H1 (cell line): ENCODE measurements around the gene PYCARD. TPM values are rescaled to one million over a fixed set of nuclear protein-coding genes. Genes with fewer than 3 reads are reported as not detected.

ENCODE experiments used
- CTCF ChIA-PET: fragments of 300-600 bp; sonication (Branson Sonifier 250); formaldehyde crosslinking; loops from one replicate; lab custom pipeline; 2021; ENCODE audit not compliant: partially characterized antibody; lab: Charles Lee
- POLR2A ChIA-PET: fragments of 300-600 bp; sonication (Branson Sonifier 250); formaldehyde crosslinking; loops from one replicate; lab custom pipeline; 2021; ENCODE audit warnings: inconsistent platforms; ENCODE audit not compliant: partially characterized antibody; lab: Charles Lee
- DNase-seq, 2 experiments: peaks; one replicate each; pipeline versions ENCODE4 v3.0.0 to v3.0.0-alpha.2; 2010 to 2022; ENCODE audit warnings: low spot score in 2 of 2, low read depth in 1 of 2, mixed read lengths in 1 of 2
- FAIRE-seq: peaks from 2 replicates; lab custom pipeline; 2011; peaks lifted over from hg19 to GRCh38; lab: Jason Lieb, UNC
- H2AFZ ChIP-seq: 2 replicates; pipeline ENCODE4 v1.8.1; 2012; ENCODE audit warnings: low read length, inconsistent platforms
- H2AK5ac ChIP-seq: 2 replicates; pipeline ENCODE4 v1.6.1; 2013; ENCODE audit warnings: low read depth, low read length
- H2BK120ac ChIP-seq: replicated peaks from 2 replicates; pipeline ENCODE3; 2013; ENCODE audit warnings: low read depth, low read length, inconsistent platforms
- H2BK12ac ChIP-seq: 2 replicates; pipeline ENCODE4 v1.6.1; 2013; ENCODE audit warnings: low read depth, low read length
- H2BK15ac ChIP-seq: 2 replicates; pipeline ENCODE4 v1.6.1; 2013; ENCODE audit warnings: low read length
- H2BK20ac ChIP-seq: 2 replicates; pipeline ENCODE4 v1.6.1; 2013; ENCODE audit warnings: low read length
- H2BK5ac ChIP-seq: 2 replicates; pipeline ENCODE4 v1.6.1; 2013; ENCODE audit warnings: low read depth, low read length
- H3K14ac ChIP-seq: 2 replicates; pipeline ENCODE4 v1.6.1; 2013; ENCODE audit warnings: inconsistent platforms; ENCODE audit not compliant: insufficient read length
- H3K18ac ChIP-seq: 2 replicates; pipeline ENCODE4 v1.6.1; 2013; ENCODE audit warnings: low read length; ENCODE audit errors: extremely low read depth
- H3K23ac ChIP-seq: 2 replicates; pipeline ENCODE4 v1.6.1; 2013; ENCODE audit warnings: inconsistent platforms; ENCODE audit not compliant: insufficient read length
- H3K23me2 ChIP-seq: 2 replicates; pipeline ENCODE4 v1.6.1; 2013; ENCODE audit warnings: low read depth, low read length
- H3K27ac ChIP-seq: 2 replicates; pipeline ENCODE4 v1.6.1; 2011; ENCODE audit warnings: low read depth, low read length, inconsistent platforms
- H3K27me3 ChIP-seq, 4 experiments: replicated peaks in 1 of 4; 1 replicate in 1 of 4; 2 replicates in 3 of 4; pipeline versions ENCODE4 v1.6.1 to v1.8.1; 2011 to 2013; ENCODE audit warnings: low read length in 3 of 4, mild to moderate bottlenecking in 3 of 4, inconsistent platforms in 2 of 4, mixed read lengths in 2 of 4, moderate library complexity in 1 of 4; ENCODE audit not compliant: control insufficient read depth in 3 of 4, insufficient read depth in 3 of 4; ENCODE audit errors: extremely low read depth in 1 of 4
- H3K36me3 ChIP-seq, 4 experiments: 2 replicates each; pipeline versions ENCODE4 v1.6.1 to v1.8.1; 2011 to 2013; ENCODE audit warnings: mild to moderate bottlenecking in 4 of 4, low read length in 3 of 4, moderate library complexity in 2 of 4, control low read depth in 1 of 4, inconsistent platforms in 1 of 4; ENCODE audit not compliant: insufficient read depth in 4 of 4, control insufficient read depth in 2 of 4
- H3K4ac ChIP-seq: replicated peaks from 2 replicates; pipeline ENCODE3; 2013; ENCODE audit warnings: low read length, low read depth, mixed read lengths, inconsistent platforms; ENCODE audit not compliant: insufficient read length
- H3K4me1 ChIP-seq, 4 experiments: replicated peaks in 1 of 4; 1 replicate in 1 of 4; 2 replicates in 3 of 4; pipeline versions ENCODE4 v1.6.1 to v1.8.1; 2011 to 2013; ENCODE audit warnings: low read length in 3 of 4, inconsistent platforms in 2 of 4, mixed read lengths in 1 of 4; ENCODE audit not compliant: insufficient read depth in 4 of 4, control insufficient read depth in 3 of 4
- H3K4me2 ChIP-seq, 2 experiments: 2 replicates each; pipeline versions ENCODE4 v1.6.1 to v1.8.1; 2011 to 2013; ENCODE audit warnings: low read depth in 2 of 2, low read length in 2 of 2, control low read depth in 1 of 2, inconsistent platforms in 1 of 2, mild to moderate bottlenecking in 1 of 2; ENCODE audit not compliant: insufficient read depth in 1 of 2
- H3K4me3 ChIP-seq, 4 experiments: fragments of 200-600, 300-600 bp in 1 of 4; sonication (generic), shearing (Covaris generic), sonication (Bioruptor Twin) in 1 of 4; 2 replicates each; pipeline versions ENCODE4 v1.5.1 to v1.8.1; 2011 to 2016; ENCODE audit warnings: low read length in 4 of 4, low read depth in 3 of 4, control low read depth in 2 of 4, inconsistent platforms in 2 of 4, mild to moderate bottlenecking in 2 of 4, mixed read lengths in 1 of 4, moderate library complexity in 1 of 4; ENCODE audit not compliant: insufficient read depth in 2 of 4; ENCODE audit errors: extremely low read depth in 1 of 4
- H3K56ac ChIP-seq: replicated peaks from 2 replicates; pipeline ENCODE3; 2013; ENCODE audit warnings: low read depth, mild to moderate bottlenecking, mixed read lengths, low read length, inconsistent platforms; ENCODE audit not compliant: insufficient read length
- H3K79me1 ChIP-seq: 2 replicates; pipeline ENCODE4 v1.6.1; 2013; ENCODE audit warnings: low read depth, low read length, control low read depth
- H3K79me2 ChIP-seq, 2 experiments: 2 replicates each; pipeline versions ENCODE4 v1.6.1 to v1.8.1; 2012 to 2013; ENCODE audit warnings: low read length in 2 of 2, mild to moderate bottlenecking in 2 of 2, inconsistent platforms in 1 of 2; ENCODE audit not compliant: insufficient read depth in 2 of 2, control insufficient read depth in 1 of 2
- H3K9ac ChIP-seq, 4 experiments: replicated peaks in 1 of 4; 1 replicate in 1 of 4; 2 replicates in 3 of 4; pipeline versions ENCODE4 v1.6.1 to v1.8.1; 2011 to 2013; ENCODE audit warnings: low read depth in 3 of 4, low read length in 3 of 4, control low read depth in 2 of 4, mild to moderate bottlenecking in 2 of 4, moderate library complexity in 2 of 4, inconsistent platforms in 1 of 4; ENCODE audit errors: extremely low read depth in 1 of 4
- H3K9me3 ChIP-seq, 2 experiments: 2 replicates each; pipeline versions ENCODE4 v1.6.1 to v1.8.1; 2012 to 2013; ENCODE audit warnings: mild to moderate bottlenecking in 2 of 2, moderate library complexity in 2 of 2, control low read depth in 1 of 2, inconsistent platforms in 1 of 2, low read depth in 1 of 2, low read length in 1 of 2, mixed read lengths in 1 of 2; ENCODE audit not compliant: insufficient read depth in 2 of 2
- H4K20me1 ChIP-seq, 2 experiments: replicated peaks in 1 of 2; 2 replicates each; pipeline versions ENCODE3 to v1.8.1; 2011 to 2013; ENCODE audit warnings: inconsistent platforms in 2 of 2, low read length in 2 of 2, mild to moderate bottlenecking in 1 of 2; ENCODE audit not compliant: insufficient read depth in 2 of 2, control insufficient read depth in 1 of 2
- H4K5ac ChIP-seq: 2 replicates; pipeline ENCODE4 v1.6.1; 2013; ENCODE audit warnings: low read length, low read depth, mixed read lengths, inconsistent platforms; ENCODE audit not compliant: insufficient read length
- H4K8ac ChIP-seq: 2 replicates; pipeline ENCODE4 v1.8.0; 2013; ENCODE audit warnings: mild to moderate bottlenecking, moderate library complexity, low read length, inconsistent platforms; ENCODE audit not compliant: insufficient read depth; ENCODE audit errors: extremely low read depth
- H4K91ac ChIP-seq: replicated peaks from 2 replicates; pipeline ENCODE3; 2013; ENCODE audit warnings: low read length, mixed read lengths, inconsistent platforms; ENCODE audit not compliant: insufficient read length
- CBX8 ChIP-seq: fragments of 300-800, 300-1000 bp; sonication (generic); IDR thresholded peaks from 2 replicates; pipeline ENCODE4 v1.7.1; 2016; ENCODE audit warnings: low read depth, low read length, borderline replicate concordance
- EP300 ChIP-seq, 2 experiments: IDR thresholded peaks; 1 replicate in 1 of 2; 2 replicates in 1 of 2; pipeline ENCODE4 v1.6.1; 2011 to 2012; ENCODE audit warnings: low read depth in 2 of 2, low read length in 2 of 2, mild to moderate bottlenecking in 2 of 2, borderline replicate concordance in 1 of 2, inconsistent platforms in 1 of 2, moderate library complexity in 1 of 2
- HDAC2 ChIP-seq, 2 experiments: fragments of 300-600 bp in 1 of 2; sonication (generic) in 1 of 2; IDR thresholded peaks; 2 replicates each; pipeline ENCODE4 v1.6.1; 2011 to 2012; ENCODE audit warnings: low read depth in 2 of 2, low read length in 2 of 2, mild to moderate bottlenecking in 2 of 2, moderate library complexity in 2 of 2, borderline replicate concordance in 1 of 2, inconsistent platforms in 1 of 2
- HDAC6 ChIP-seq: IDR thresholded peaks from one replicate; pipeline ENCODE4 v1.7.1; 2012; ENCODE audit warnings: low read depth, mild to moderate bottlenecking, inconsistent platforms, low read length, moderate library complexity
- POLR2A ChIP-seq, 2 experiments: IDR thresholded peaks; 1 replicate in 1 of 2; 2 replicates in 1 of 2; pipeline ENCODE4 v1.6.1; 2011; ENCODE audit warnings: low read depth in 2 of 2, low read length in 2 of 2, mild to moderate bottlenecking in 2 of 2; ENCODE audit errors: control extremely low read depth in 1 of 2
- POLR2AphosphoS5 ChIP-seq: IDR thresholded peaks from 2 replicates; pipeline ENCODE4 v1.6.1; 2011; ENCODE audit warnings: low read depth, low read length
- SIRT6 ChIP-seq: IDR thresholded peaks from one replicate; pipeline ENCODE4 v1.7.1; 2012; ENCODE audit warnings: low read length, inconsistent platforms
- SP1 ChIP-seq: IDR thresholded peaks from 2 replicates; pipeline ENCODE4 v1.6.1; 2011; ENCODE audit warnings: low read depth, low read length
- TCF12 ChIP-seq: IDR thresholded peaks from 2 replicates; pipeline ENCODE4 v1.6.1; 2011; ENCODE audit warnings: low read depth, mild to moderate bottlenecking, low read length
- WGBS, 2 experiments: shearing (Covaris generic) in 1 of 2; methylation state at CpG; one replicate each; pipeline versions ENCODE4 v1.1.6 to v1.1.7; 2013 to 2015; ENCODE audit warnings: low lambda C conversion rate in 2 of 2, mixed read lengths in 2 of 2, inconsistent platforms in 1 of 2, low coverage in 1 of 2, missing lambda C conversion rate in 1 of 2; ENCODE audit not compliant: insufficient replicate concordance in 2 of 2, insufficient coverage in 1 of 2, insufficient read length in 1 of 2; ENCODE audit errors: extremely low coverage in 1 of 2, missing lambda C conversion rate in 1 of 2; 5-methylcytosine and 5-hydroxymethylcytosine counted together
- polyA plus RNA-seq, 7 experiments: library from polyadenylated mRNA; depleted of rRNA in 3 of 7; stranded (reverse) in 5 of 7; unstranded in 2 of 7; fragments of >200 nt in 5 of 7; fragments of 200-250 nt in 2 of 7; gene quantifications; 1 replicate in 5 of 7; 2 replicates in 1 of 7; 4 replicates in 1 of 7; pipeline versions ENCODE4 v1.2.1 to v1.2.3, GENCODE V29; 2011 to 2013; ENCODE audit warnings: missing spikeins in 2 of 7, mixed read lengths in 2 of 7
- total RNA-seq: library from RNA; stranded (reverse); fragmentation: NEBNext Ultra II Directional; extraction: Animal tissue kit (Norgen Biotek cat#: 25700); gene quantifications from 2 replicates; pipeline ENCODE4 v1.2.1, GENCODE V29; 2021

PYCARD gene
- total and polyA plus RNA-seq, 2 of the 8 experiments (the other 6 are each of a cell fraction or from before 2014, with no cell fraction given) = 29.9 to 77.9 TPM

- Histone ChIP-seq H3K14ac (no peak overlapping the region), H4K91ac (no peak overlapping the region), H2BK12ac (no peak overlapping the region), H3K27ac (no peak overlapping the region), H3K79me1 (peaks cover 11% of the 10 kb centered on the region), H3K79me2 (peaks cover 40 to 92% of the 10 kb centered on the region in 2 experiments), H3K9me3 (no peaks in the 10 kb centered on the region), H2BK20ac (no peak overlapping the region), H2AK5ac (no peak overlapping the region), H3K4me3 (peak overlapping the region in 1 of 4 experiments; percentile 85; a peak in 4 of 8 replicates), H3K23ac (no peak overlapping the region), H4K20me1 (peaks cover 46 to 53% of the 10 kb centered on the region in 2 experiments), H4K5ac (no peak overlapping the region), H3K36me3 (peaks cover 50 to 71% (median 64%) of the 10 kb centered on the region in 4 experiments), H3K27me3 (no peaks in the 10 kb centered on the region), H3K4me2 (peak overlapping the region; percentile 92 to 93; a peak in 2 of 4 replicates), H3K18ac (no peak overlapping the region), H3K4ac (no peak overlapping the region), H3K23me2 (peaks cover 14% of the 10 kb centered on the region; the same call in 1 of the 2 replicates), H2BK120ac (no peak overlapping the region), H4K8ac (peak overlapping the region; percentile 28; the same call in 1 of the 2 replicates), H2AFZ (no peak overlapping the region), H2BK5ac (no peak overlapping the region), H3K9ac (no peak overlapping the region), H3K56ac (no peak overlapping the region), H2BK15ac (no peak overlapping the region), H3K4me1 (peaks cover 0 to 5% (median 2%) of the 10 kb centered on the region in 4 experiments; a peak in 5 of 7 replicates)
- no peak for TF ChIP-seq CBX8
- TF ChIP-seq HDAC6 = no peak
- TF ChIP-seq EP300 (IDR thresholded peaks at IDR 0.05; ENCODE audit: borderline replicate concordance in 1 of 2, low read depth in 2 of 2, low read length in 2 of 2) = no peak
- TF ChIP-seq TCF12 = no peak
- peak; percentile 23; the same call in 1 of the 2 replicates for TF ChIP-seq SP1
- TF ChIP-seq POLR2AphosphoS5 = peak; percentile 48; the same call in 1 of the 2 replicates
- no peak for TF ChIP-seq HDAC2 (IDR thresholded peaks at IDR 0.05; ENCODE audit: borderline replicate concordance in 1 of 2, low read depth in 2 of 2, low read length in 2 of 2)
- peak in 1 of 2 experiments; percentile 43; a peak in 1 of 3 replicates for TF ChIP-seq POLR2A (IDR thresholded peaks at IDR 0.05; ENCODE audit: control extremely low read depth in 1 of 2, low read depth in 2 of 2, low read length in 2 of 2)
- peak; percentile 22 for TF ChIP-seq SIRT6
- DNase-seq = no peak
- ChIA-PET POLR2A (interaction anchor here (0.6 to 6.9 kb wide), 28 partner anchors 6 to 715 kb away, joined by 3 to 407 read pairs (median 4); partner anchors contain the start of genes FUS, PRSS8, PYCARD and PYDC1), CTCF (interaction anchor here (0.6 to 1.3 kb wide), 2 partner anchors 199 to 996 kb away, joined by 3 to 4 read pairs; no protein-coding TSS in a partner anchor)
- 93% methylated on average over 10 of the region's 10 CpGs; no CpG with 5 or more reads in 1 of the 2 experiments for WGBS, 2 experiments
- no peak for FAIRE-seq
Measured at GRCh38 chr16:31183432-31184428, 18.8 kb downstream of the PYCARD start.
